Upper lobe of left lung (tissue), 4 donors: ENCODE data around the gene CYP19A1.

ENCODE experiments used
- EP300 ChIP-seq, 4 donors: sonication (generic); formaldehyde crosslinking; IDR thresholded peaks; one replicate each; pipeline ENCODE4 v1.5.1; 2017; ENCODE audit warnings: antibody characterized with exemption in 4 of 4, control low read depth in 2 of 4
- POLR2A ChIP-seq, 4 donors: fragments of 450-650 bp; IDR thresholded peaks; one replicate each; pipeline ENCODE4 v1.5.1; 2016 to 2017; ENCODE audit warnings: antibody characterized with exemption in 4 of 4, mild to moderate bottlenecking in 2 of 4
- POLR2AphosphoS5 ChIP-seq, 2 donors: sonication (generic); formaldehyde crosslinking; IDR thresholded peaks; one replicate each; pipeline ENCODE4 v1.5.1; 2017; ENCODE audit warnings: antibody characterized with exemption in 2 of 2
- TF ChIP-seq, protein P1 (sequence below), 6 experiments: fragments of 450-650 bp in 4 of 6; fragments of 200-600 bp in 2 of 6; sonication (generic) in 2 of 6; IDR thresholded peaks; one replicate each; pipeline ENCODE4 v1.5.1; 2016 to 2019; ENCODE audit warnings: antibody characterized with exemption in 6 of 6

- TF ChIP-seq POLR2A (IDR thresholded peaks at IDR 0.05) (no peak), POLR2AphosphoS5 (IDR thresholded peaks at IDR 0.05) (no peak), EP300 (IDR thresholded peaks at IDR 0.05) (no peak)
- TF ChIP-seq, protein P1, sequence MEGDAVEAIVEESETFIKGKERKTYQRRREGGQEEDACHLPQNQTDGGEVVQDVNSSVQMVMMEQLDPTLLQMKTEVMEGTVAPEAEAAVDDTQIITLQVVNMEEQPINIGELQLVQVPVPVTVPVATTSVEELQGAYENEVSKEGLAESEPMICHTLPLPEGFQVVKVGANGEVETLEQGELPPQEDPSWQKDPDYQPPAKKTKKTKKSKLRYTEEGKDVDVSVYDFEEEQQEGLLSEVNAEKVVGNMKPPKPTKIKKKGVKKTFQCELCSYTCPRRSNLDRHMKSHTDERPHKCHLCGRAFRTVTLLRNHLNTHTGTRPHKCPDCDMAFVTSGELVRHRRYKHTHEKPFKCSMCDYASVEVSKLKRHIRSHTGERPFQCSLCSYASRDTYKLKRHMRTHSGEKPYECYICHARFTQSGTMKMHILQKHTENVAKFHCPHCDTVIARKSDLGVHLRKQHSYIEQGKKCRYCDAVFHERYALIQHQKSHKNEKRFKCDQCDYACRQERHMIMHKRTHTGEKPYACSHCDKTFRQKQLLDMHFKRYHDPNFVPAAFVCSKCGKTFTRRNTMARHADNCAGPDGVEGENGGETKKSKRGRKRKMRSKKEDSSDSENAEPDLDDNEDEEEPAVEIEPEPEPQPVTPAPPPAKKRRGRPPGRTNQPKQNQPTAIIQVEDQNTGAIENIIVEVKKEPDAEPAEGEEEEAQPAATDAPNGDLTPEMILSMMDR (IDR thresholded peaks at IDR 0.05): no peak
These were observed 152.2 kb downstream of the CYP19A1 start for GRCh38 chr15:51186181-51186705.
